Erythroblast (primary cell): ENCODE results near the gene ERICH2.

ENCODE experiments used
- GATA1 ChIP-seq: IDR thresholded peaks from 2 replicates; pipeline ENCODE4 v1.6.1; 2011; ENCODE audit warnings: low read depth, mild to moderate bottlenecking, control low read depth, low read length, moderate library complexity
- POLR2A ChIP-seq: IDR thresholded peaks from 2 replicates; pipeline ENCODE4 v1.6.1; 2011; ENCODE audit warnings: mild to moderate bottlenecking, low read length

DNA sequence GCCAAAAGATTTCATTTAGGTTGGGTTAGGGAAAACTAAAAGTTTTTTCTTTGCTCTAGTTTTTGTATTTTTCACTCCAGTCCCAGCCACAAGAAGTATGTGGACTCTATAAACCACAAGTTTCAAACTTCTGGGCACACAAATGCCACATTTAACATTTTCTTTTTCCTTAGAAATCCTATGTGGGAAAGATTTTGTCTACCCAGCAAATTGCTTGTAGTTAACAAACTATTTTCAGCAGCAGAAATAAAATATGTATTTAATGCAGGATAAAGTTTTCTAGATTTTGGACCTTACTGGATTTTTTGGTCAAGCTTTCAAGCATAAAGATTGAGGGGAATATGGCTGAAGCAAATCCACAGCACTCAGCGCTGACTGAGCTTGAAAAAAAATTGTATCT, 9.1 kb downstream of the ERICH2 start:
- TF ChIP-seq POLR2A, result no peak
- TF ChIP-seq GATA1, result no peak
